Activated CD8-positive, alpha-beta memory T cell treated with anti-CD3 and anti-CD28 coated beads, Interleukin-2, amount 50 U/mL, for 48 hours (primary cell): ENCODE measurements around the gene PSG5.
"Not testable (repeated sequence)": the region's sequence is repeated elsewhere in the genome, so short reads cannot be mapped to it uniquely, and the experiment has no call there.

Source experiments
- DNase-seq: peaks from one replicate; pipeline ENCODE4 v3.0.0-alpha.2; 2020

The PSG5 gene

GRCh38 chr19:43186311-43186935, at the start of gene PSG5:
Gene PSG5, minus strand, starts transcription at chr19:43186536. Its CDS starts 131 bp downstream, at chr19:43186405.
- not testable (repeated sequence) for DNase-seq

GRCh38 chr19:43235686-43236085, 49.4 kb upstream of the PSG5 start:
- not testable (repeated sequence) for DNase-seq

DNA sequence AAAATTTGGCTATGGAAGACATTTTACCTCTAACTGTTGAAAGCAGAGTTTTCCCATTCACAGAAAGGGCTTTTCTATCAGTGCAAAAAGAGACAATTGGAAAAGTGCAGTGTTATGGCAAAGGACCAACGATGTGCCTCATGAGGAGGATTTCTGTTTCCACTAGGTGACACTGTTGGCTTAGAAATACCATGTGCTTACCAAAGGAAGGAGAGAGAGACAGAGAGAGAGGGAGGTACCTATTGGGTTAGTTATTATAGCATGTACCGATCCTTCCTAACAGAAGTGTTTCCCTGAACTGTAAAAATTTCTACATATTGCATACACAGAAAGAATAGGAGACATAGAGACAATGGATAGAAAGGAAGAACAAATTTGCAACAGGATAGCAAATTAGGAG, 43.0 kb upstream of the PSG5 start:
- no peak for DNase-seq

- DNase-seq = not testable (repeated sequence)
Observed at GRCh38 chr19:43228730-43229129, 42.4 kb upstream of the PSG5 start.

DNA sequence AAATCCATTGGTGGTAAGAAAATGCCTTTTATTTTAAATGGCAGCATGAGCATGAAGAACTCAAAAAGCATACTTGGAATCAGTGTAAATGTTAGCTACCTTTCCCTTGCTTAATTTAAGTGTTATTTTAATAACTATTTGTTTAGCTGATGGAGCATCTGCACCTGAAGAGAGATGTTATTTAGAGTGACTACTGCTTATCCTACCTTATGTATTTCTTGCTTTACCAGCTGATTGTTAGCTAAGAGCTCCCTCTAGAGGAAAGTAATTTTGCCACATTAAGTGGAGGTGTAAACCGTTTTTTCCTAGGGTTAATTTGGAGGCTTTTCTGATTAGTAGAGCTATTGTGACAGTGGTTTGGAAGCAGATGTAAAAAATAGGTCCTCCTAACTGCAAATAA, 40.6 kb upstream of the PSG5 start:
- DNase-seq = not testable (repeated sequence)

DNA sequence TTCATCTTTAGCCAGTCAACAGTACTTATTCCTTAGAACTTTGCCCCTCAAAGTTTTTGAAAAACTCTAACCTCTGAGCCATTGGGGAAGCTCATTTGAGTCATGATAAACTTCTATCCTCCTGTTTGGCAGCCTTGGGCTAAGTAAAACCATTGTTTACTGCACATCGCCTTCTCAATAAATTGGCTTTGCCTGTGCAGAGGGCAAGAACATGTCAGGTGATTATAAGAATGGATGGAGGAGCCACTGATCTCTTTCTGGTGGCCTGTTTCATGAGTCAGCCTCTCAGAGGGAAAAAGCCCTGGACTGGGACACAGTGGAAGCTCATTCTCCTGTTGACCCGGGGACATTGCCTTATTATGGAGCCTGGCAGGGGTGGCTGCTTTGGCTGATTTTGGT, 38.5 kb upstream of the PSG5 start:
- DNase-seq = no peak

DNA sequence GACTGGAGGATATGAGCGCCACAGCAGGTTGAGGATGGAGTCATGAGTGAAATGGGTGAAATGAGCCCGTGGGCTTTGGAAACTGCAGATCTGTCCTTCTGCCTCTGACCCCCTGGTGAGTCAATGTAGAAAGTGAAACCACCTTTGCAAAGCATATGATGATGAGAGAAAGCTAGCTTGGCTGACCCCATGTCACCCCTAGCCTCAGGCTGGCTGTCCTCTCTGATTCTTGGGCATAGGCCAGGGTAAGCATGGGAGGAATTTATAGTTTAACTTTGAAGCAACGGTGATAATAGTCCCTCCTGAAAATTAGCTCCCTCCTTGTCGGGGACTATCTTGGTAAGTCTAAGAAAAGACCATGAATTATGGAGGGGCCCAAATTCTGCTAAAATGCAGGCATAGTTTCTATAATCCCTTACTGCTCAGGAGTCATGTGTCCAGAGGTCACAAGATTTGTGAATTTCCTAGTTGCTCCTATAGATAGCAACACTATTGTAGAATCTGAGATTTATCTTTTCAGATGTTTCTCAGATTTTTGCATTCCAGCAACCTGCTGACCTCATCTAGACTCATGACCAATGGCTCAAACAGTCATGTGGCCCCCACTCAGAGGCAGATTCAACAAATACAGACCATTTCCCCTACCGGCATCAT, 38.0 kb upstream of the PSG5 start:
- not testable (repeated sequence) for DNase-seq

DNA sequence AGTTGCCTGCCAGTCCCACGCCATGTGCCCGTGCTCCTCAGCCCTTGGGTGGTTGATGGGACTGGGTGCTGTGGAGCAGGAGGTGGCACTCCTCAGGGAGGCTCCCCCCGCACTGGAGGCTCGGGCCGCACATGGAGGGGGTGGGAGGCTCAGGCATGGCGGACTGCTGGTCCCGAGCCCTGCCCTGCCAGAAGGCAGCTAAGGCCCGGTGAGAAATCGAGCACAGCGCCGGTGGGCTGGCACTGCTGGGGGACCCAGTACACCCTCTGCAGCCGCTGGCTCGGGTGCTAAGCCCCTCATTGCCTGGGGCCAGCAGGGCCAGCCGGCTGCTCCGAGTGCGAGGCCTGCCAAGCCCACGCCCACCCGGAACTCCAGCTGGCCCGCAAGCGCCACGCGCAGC, 35.6 kb upstream of the PSG5 start:
- not testable (repeated sequence) for DNase-seq

DNA sequence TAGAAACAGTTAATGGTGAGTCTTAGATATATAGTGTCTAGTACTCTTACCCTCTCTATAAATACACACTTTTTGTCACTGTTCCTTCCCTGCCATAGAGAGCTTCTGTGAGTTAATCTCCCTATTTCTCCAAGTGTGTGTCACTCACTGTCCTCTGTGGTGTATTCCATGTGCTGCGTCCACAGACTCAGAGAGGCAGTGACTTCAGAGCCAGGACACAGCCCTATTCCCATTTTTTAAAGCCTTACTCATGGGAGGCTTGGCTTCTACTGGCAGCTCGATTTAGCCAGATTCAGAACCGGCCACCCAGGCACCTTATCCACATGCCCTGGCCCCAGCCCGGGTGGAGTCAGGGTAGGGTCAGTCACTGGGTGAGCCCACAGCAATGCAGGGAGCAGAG, 32.8 kb upstream of the PSG5 start:
- DNase-seq = not testable (repeated sequence)

GRCh38 chr19:43215881-43216280, 29.5 kb upstream of the PSG5 start:
- DNase-seq = not testable (repeated sequence)

GRCh38 chr19:43207991-43208390, 21.7 kb upstream of the PSG5 start:
- no peak for DNase-seq

DNA sequence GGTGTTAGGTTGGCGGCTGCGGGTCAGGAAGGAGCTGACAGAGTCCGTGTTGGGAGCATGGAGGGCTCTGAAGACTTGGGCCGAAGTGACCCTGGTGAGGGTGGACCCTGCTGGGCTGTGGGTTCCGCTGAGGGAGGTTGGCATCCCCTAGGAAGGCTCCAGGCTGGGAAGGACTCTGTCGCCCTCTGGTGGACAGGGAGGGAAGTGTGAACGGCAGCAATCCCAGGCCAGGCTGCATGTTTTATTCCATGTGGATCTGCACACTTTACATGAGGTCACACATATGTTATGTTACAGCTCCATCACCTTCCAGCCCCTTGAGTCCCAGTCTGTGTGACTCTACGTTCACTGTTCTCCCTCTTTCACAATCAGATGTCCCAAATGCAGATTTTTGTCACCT, 20.8 kb upstream of the PSG5 start:
- DNase-seq = not testable (repeated sequence)

- DNase-seq = not testable (repeated sequence)
Observed at GRCh38 chr19:43205471-43206105, 19.3 kb upstream of the PSG5 start, which contains the start of gene PSG4. Gene PSG4, minus strand, starts transcription at chr19:43205638. Its CDS starts 102 bp downstream, at chr19:43205536.

DNA sequence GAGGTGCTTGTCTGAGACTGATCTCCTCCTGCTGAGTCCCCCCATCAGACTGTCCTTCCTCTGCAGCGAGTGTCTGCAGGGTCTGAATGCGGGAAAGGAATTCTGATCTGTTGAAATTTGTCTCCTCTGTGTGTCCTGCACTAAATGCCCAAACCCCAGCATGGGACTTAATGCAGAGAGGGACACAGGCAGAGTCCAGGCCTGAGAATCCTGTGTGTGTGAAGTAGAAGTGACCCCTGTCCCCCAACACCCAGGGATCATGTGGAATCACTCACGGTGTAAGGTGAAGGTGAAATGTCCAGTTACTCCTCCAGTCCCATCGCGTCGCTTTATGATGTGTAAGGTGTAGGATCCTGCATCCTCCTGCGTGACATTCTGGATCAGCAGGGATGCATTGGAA, 17.3 kb upstream of the PSG5 start:
- DNase-seq = not testable (repeated sequence)

- DNase-seq = not testable (repeated sequence)
Observed at GRCh38 chr19:43201891-43202290, 15.6 kb upstream of the PSG5 start.

GRCh38 chr19:43201337-43201801, 15.0 kb upstream of the PSG5 start:
- DNase-seq = not testable (repeated sequence)

DNA sequence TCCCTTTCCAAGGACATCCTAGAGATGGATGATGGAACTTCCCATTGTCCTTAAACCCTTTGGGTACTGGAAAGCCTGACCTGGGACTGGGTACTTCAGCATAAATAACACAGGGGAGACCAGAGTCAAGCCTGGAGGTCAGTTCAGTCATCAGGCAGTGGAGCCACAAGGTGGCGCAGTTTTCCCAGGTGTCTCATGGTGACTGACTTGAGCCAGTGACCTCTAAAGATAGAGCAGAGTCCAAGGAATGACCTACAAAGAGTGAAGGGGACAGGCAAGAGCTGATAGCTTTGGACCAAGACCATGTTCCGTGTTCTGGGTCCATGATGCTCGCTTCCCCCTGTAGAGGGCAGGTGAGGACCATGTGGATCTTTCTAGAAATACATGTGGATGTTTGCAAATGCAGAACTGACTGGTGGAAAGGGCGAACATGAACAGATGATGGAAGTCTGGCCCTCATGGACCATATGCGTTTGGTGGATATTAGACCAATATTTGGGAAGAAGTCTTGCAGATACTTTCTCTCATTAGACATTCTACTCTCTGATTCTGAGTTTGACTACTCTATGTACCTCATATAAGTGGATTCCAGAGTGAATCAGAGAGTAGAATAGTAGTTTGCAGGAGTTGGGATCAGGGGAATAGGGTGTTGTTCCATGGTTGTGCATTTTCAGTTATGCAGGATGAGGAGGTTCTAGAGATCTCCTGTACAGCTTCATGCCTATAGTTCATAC, 12.5 kb upstream of the PSG5 start:
- DNase-seq = not testable (repeated sequence)

GRCh38 chr19:43197666-43198397, 11.5 kb upstream of the PSG5 start:
- DNase-seq = not testable (repeated sequence)

DNA sequence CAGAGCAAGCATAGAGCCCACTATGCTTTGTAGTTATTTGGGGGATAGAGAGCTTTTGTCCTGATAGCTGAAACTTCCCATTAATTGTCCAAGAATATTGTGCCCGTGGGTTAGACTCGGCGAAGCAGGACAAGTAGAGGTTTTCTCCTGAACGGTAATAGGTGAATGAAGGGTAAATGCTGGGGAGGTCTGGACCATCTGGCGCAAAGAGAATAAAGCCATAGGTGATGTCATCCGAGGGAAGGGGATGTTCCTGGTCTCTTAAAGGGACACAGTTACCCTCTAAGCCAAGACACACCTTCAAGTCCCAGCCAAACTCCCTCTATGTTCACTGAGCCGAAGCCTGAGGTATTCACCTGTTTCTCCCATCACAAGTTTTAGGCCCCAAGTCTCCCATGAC, 8.1 kb upstream of the PSG5 start:
- not testable (repeated sequence) for DNase-seq

DNA sequence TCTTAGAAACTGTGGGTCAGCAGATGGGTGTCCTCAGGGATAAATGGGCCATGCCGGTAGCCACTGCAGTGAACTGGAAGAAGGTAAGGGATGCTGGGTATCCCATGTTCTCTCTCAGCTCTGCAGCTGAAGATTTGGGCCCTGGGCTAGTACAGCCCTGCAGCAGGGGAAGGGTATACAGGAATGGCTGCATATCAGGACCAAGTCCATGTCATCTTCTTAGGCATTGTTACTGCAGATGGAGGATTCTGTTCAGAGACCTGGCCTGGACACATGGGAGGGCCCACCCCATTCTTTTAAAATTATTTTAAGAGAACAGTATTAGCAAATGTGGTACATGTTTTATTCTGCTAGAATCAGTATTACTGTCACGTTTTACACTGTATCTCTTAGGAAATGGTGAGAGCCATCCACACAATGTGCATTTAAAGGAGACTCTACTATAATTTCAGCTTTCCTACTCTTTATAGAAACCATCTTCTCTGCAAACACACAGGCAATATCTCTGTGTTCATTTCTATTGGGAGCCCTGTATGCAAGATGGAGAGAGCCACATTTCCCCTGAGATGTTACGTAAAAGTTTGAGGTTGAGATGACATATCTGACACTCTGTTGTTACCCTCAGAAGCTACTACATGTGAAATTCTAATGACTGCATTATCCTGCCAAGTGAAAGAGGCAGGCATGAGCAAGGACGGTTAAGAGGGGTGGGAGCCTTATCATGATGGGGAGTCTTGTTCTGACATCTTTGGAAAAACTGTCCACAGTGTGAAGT, 6.2 kb upstream of the PSG5 start:
- not testable (repeated sequence) for DNase-seq

DNA sequence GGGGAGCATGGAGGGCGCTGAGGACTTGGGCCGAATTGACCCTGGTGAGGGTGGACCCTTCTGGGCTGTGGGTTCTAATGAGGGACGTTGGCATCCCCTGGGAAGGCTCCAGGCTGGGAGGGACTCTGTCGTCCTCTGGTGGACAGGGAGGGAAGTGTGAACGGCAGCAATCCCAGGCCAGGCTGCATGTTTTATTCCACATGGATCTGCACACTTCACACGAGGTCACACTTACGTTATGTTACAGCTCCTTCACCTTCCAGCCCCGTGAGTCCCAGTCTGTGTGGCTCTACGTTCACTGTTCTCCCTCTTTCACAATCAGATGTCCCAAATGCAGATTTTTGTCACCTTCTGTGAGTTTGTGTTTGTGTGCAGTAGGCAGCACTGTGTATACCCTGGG, 1.8 kb upstream of the PSG5 start:
- DNase-seq = not testable (repeated sequence)
